Measurements from ENCODE around the gene RUNX2.

GRCh38 chr6:45563041-45563440 lies 234.9 kb downstream of the RUNX2 start:
- no peak for TF ChIP-seq GATA1 (IDR thresholded peaks at IDR 0.05; ENCODE audit: low read depth, low read length)
- no peak for TF ChIP-seq POLR2A (IDR thresholded peaks at IDR 0.05; ENCODE audit: low read length)

Data from erythroblast (primary cell).